Ishikawa (cell line): ENCODE measurements around the gene NEK10.

ENCODE experiments used
- EP300 ChIP-seq: IDR thresholded peaks from 2 replicates; pipeline ENCODE4 v1.6.1; 2012; ENCODE audit warnings: borderline replicate concordance
- FOXM1 ChIP-seq: IDR thresholded peaks from 2 replicates; pipeline ENCODE4 v1.6.1; 2012; ENCODE audit warnings: low read depth, borderline replicate concordance
- MAX ChIP-seq: IDR thresholded peaks from 2 replicates; pipeline ENCODE4 v1.6.1; 2012

GRCh38 chr3:27125821-27126501, 243.2 kb downstream of the NEK10 start:
- TF ChIP-seq EP300: no peak
- TF ChIP-seq FOXM1: no peak
- no peak for TF ChIP-seq MAX
